ENCODE measurements around the gene VPS18.

VPS18 gene

GRCh38 chr15:40886586-40886985 lies 7.7 kb upstream of the VPS18 start:
- no peak overlapping the region for H3K9ac ChIP-seq (ENCODE audit: low read length)
- no peak overlapping the region for H2AFZ ChIP-seq (ENCODE audit: low read length)
- H3K9me2 ChIP-seq (ENCODE audit: low read depth, low read length) = no peaks in the 10 kb centered on the region
- no peaks in the 10 kb centered on the region for H3K36me3 ChIP-seq (ENCODE audit: insufficient read depth, low read length)
- H3K4me3 ChIP-seq (ENCODE audit: low read depth, low read length, poor library complexity, severe bottlenecking) = no peak overlapping the region
- no peaks in the 10 kb centered on the region; the same call in 1 of the 2 replicates for H3K27me3 ChIP-seq (ENCODE audit: insufficient read depth, low read length)
- TF ChIP-seq, protein P1, sequence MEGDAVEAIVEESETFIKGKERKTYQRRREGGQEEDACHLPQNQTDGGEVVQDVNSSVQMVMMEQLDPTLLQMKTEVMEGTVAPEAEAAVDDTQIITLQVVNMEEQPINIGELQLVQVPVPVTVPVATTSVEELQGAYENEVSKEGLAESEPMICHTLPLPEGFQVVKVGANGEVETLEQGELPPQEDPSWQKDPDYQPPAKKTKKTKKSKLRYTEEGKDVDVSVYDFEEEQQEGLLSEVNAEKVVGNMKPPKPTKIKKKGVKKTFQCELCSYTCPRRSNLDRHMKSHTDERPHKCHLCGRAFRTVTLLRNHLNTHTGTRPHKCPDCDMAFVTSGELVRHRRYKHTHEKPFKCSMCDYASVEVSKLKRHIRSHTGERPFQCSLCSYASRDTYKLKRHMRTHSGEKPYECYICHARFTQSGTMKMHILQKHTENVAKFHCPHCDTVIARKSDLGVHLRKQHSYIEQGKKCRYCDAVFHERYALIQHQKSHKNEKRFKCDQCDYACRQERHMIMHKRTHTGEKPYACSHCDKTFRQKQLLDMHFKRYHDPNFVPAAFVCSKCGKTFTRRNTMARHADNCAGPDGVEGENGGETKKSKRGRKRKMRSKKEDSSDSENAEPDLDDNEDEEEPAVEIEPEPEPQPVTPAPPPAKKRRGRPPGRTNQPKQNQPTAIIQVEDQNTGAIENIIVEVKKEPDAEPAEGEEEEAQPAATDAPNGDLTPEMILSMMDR (IDR thresholded peaks at IDR 0.05; ENCODE audit: low read length) = no peak
- no peak for TF ChIP-seq EZH2 (IDR thresholded peaks at IDR 0.05; ENCODE audit: borderline replicate concordance, low read length)
- H3K79me2 ChIP-seq (ENCODE audit: insufficient read depth, low read length) = no peaks in the 10 kb centered on the region
- H3K9me3 ChIP-seq (ENCODE audit: low read length) = no peaks in the 10 kb centered on the region
- no peaks in the 10 kb centered on the region for H3K4me1 ChIP-seq (ENCODE audit: insufficient read depth, low read length, severe bottlenecking)
- no peaks in the 10 kb centered on the region for H3F3A ChIP-seq (ENCODE audit: insufficient read depth, low read length)
- no peak overlapping the region for H3K4me2 ChIP-seq (ENCODE audit: low read length)
- no peak overlapping the region for H3K27ac ChIP-seq (ENCODE audit: low read depth, low read length, poor library complexity, severe bottlenecking)
- no peaks in the 10 kb centered on the region for H4K20me1 ChIP-seq (ENCODE audit: insufficient read depth, low read length)

DNA sequence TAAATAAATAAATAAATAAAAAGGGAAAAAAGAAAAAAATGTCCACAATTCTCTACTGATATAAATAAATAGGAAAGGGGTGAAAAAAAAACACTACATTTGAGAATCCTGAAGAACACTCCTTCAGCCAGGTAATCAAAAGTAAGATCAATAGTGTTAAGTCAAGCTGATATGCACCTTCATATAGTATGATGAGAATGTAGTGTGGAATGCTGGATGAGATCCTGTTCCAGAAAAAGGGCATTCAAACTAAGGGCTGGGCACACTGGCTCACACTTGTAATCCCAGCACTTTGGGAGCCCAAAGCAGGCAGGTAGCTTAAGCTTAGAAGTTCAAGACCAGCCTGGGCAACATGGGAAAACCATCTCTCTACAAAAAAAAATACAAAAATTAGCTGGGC lies 5.1 kb upstream of the VPS18 start:
- no peaks in the 10 kb centered on the region for H3K9me3 ChIP-seq (ENCODE audit: low read length)
- no peaks in the 10 kb centered on the region for H3K79me2 ChIP-seq (ENCODE audit: insufficient read depth, low read length)
- H3K4me3 ChIP-seq (ENCODE audit: low read depth, low read length, poor library complexity, severe bottlenecking) = no peak overlapping the region
- TF ChIP-seq EZH2 (IDR thresholded peaks at IDR 0.05; ENCODE audit: borderline replicate concordance, low read length) = no peak
- TF ChIP-seq, protein P1 (IDR thresholded peaks at IDR 0.05; ENCODE audit: low read length) = no peak
- H3K9ac ChIP-seq (ENCODE audit: low read length) = no peak overlapping the region
- no peaks in the 10 kb centered on the region for H3K9me2 ChIP-seq (ENCODE audit: low read depth, low read length)
- H3F3A ChIP-seq (ENCODE audit: insufficient read depth, low read length) = no peaks in the 10 kb centered on the region
- no peaks in the 10 kb centered on the region for H3K36me3 ChIP-seq (ENCODE audit: insufficient read depth, low read length)
- H3K27me3 ChIP-seq (ENCODE audit: insufficient read depth, low read length) = no peaks in the 10 kb centered on the region; the same call in 1 of the 2 replicates
- no peak overlapping the region for H3K27ac ChIP-seq (ENCODE audit: low read depth, low read length, poor library complexity, severe bottlenecking)
- no peak overlapping the region for H3K4me2 ChIP-seq (ENCODE audit: low read length)
- H2AFZ ChIP-seq (ENCODE audit: low read length) = no peak overlapping the region
- peaks cover 5% of the 10 kb centered on the region for H3K4me1 ChIP-seq (ENCODE audit: insufficient read depth, low read length, severe bottlenecking)
- H4K20me1 ChIP-seq (ENCODE audit: insufficient read depth, low read length) = no peaks in the 10 kb centered on the region

GRCh38 chr15:40891138-40891537 lies 3.1 kb upstream of the VPS18 start:
- Histone ChIP-seq H3K79me2 (ENCODE audit: insufficient read depth, low read length) (no peaks in the 10 kb centered on the region), H3K27ac (ENCODE audit: low read depth, low read length, poor library complexity, severe bottlenecking) (no peak overlapping the region), H3K36me3 (ENCODE audit: insufficient read depth, low read length) (peaks cover 4% of the 10 kb centered on the region; the same call in 1 of the 2 replicates), H3K9ac (ENCODE audit: low read length) (no peak overlapping the region), H3K4me3 (ENCODE audit: low read depth, low read length, poor library complexity, severe bottlenecking) (no peak overlapping the region), H3K27me3 (ENCODE audit: insufficient read depth, low read length) (no peaks in the 10 kb centered on the region; the same call in 1 of the 2 replicates), H3K4me2 (ENCODE audit: low read length) (no peak overlapping the region), H4K20me1 (ENCODE audit: insufficient read depth, low read length) (no peaks in the 10 kb centered on the region), H3K9me3 (ENCODE audit: low read length) (no peaks in the 10 kb centered on the region), H3K9me2 (ENCODE audit: low read depth, low read length) (no peaks in the 10 kb centered on the region), H3K4me1 (ENCODE audit: insufficient read depth, low read length, severe bottlenecking) (peaks cover 17% of the 10 kb centered on the region), H2AFZ (ENCODE audit: low read length) (no peak overlapping the region), H3F3A (ENCODE audit: insufficient read depth, low read length) (no peaks in the 10 kb centered on the region)
- no peak for TF ChIP-seq EZH2 (IDR thresholded peaks at IDR 0.05; ENCODE audit: borderline replicate concordance, low read length)
- TF ChIP-seq, protein P1 (IDR thresholded peaks at IDR 0.05; ENCODE audit: low read length) = no peak
